H1 (cell line): ENCODE data around the gene PPP2R3A.

Experiments used
- CBX8 ChIP-seq: fragments of 300-800, 300-1000 bp; sonication (generic); IDR thresholded peaks from 2 replicates; pipeline ENCODE4 v1.7.1; 2016; ENCODE audit warnings: low read depth, low read length, borderline replicate concordance
- CREB1 ChIP-seq: IDR thresholded peaks from 2 replicates; pipeline ENCODE4 v1.6.1; 2012; ENCODE audit warnings: inconsistent platforms
- POLR2A ChIP-seq, 2 experiments: IDR thresholded peaks; 1 replicate in 1 of 2; 2 replicates in 1 of 2; pipeline ENCODE4 v1.6.1; 2011; ENCODE audit warnings: low read depth in 2 of 2, low read length in 2 of 2, mild to moderate bottlenecking in 2 of 2; ENCODE audit errors: control extremely low read depth in 1 of 2
- TF ChIP-seq, protein P1 (sequence below): IDR thresholded peaks from 2 replicates; pipeline ENCODE4 v1.6.1; 2012; ENCODE audit warnings: inconsistent platforms
- TF ChIP-seq, protein P2 (sequence below), 3 experiments: IDR thresholded peaks; 1 replicate in 2 of 3; 2 replicates in 1 of 3; pipeline versions ENCODE4 v1.5.1 to v1.6.1; 2011; ENCODE audit warnings: low read length in 3 of 3, mild to moderate bottlenecking in 3 of 3, inconsistent platforms in 2 of 3, low read depth in 1 of 3, moderate library complexity in 1 of 3; ENCODE audit not compliant: insufficient read depth in 1 of 3; ENCODE audit errors: control extremely low read depth in 1 of 3

DNA sequence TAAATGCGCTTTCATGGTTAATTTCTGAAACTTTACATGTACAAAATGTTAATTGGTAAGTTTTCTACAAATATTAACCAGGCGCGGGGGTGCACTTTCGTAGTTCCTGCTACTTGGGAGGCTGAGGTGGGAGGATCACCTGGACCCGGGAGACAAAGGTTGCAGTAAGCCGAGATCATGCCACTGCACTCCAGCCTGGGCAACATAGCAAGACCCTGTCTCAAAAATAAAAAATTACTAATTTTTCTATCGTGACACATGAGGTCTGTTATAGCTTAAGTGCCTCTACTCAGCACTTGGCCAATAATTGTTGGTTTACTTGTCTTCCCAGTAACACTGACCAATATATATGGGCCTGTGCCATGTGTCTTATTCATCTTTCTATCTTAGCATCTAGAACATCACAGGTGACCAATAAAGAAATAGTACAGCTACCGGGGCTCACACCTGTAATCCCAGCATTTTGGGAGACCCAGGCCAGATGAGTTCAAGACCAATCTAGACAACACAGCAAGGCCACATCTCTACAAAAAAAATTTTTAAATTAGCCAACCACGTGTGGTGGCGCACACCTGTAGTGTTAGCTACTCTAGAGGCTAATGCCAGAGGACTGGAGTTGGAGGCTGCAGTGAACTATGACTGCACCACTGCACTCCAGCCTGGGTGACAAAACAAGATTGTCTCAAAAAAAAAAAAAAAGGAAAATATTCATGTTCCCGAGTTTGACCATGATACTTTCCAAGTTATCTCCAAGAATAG is 224.5 kb downstream of the PPP2R3A start:
- TF ChIP-seq CBX8 (no peak), POLR2A (IDR thresholded peaks at IDR 0.05; ENCODE audit: control extremely low read depth in 1 of 2, low read depth in 2 of 2, low read length in 2 of 2) (no peak), CREB1 (no peak)
- TF ChIP-seq, protein P1, sequence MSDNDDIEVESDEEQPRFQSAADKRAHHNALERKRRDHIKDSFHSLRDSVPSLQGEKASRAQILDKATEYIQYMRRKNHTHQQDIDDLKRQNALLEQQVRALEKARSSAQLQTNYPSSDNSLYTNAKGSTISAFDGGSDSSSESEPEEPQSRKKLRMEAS: no peak
- TF ChIP-seq, protein P2, sequence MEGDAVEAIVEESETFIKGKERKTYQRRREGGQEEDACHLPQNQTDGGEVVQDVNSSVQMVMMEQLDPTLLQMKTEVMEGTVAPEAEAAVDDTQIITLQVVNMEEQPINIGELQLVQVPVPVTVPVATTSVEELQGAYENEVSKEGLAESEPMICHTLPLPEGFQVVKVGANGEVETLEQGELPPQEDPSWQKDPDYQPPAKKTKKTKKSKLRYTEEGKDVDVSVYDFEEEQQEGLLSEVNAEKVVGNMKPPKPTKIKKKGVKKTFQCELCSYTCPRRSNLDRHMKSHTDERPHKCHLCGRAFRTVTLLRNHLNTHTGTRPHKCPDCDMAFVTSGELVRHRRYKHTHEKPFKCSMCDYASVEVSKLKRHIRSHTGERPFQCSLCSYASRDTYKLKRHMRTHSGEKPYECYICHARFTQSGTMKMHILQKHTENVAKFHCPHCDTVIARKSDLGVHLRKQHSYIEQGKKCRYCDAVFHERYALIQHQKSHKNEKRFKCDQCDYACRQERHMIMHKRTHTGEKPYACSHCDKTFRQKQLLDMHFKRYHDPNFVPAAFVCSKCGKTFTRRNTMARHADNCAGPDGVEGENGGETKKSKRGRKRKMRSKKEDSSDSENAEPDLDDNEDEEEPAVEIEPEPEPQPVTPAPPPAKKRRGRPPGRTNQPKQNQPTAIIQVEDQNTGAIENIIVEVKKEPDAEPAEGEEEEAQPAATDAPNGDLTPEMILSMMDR (IDR thresholded peaks at IDR 0.05; ENCODE audit: control extremely low read depth in 1 of 3, insufficient read depth in 1 of 3, low read depth in 1 of 3, low read length in 3 of 3): no peak
